Esophagus squamous epithelium (tissue), 5 donors: ENCODE data around the gene PTCH1. TPM values are rescaled to one million over a fixed set of nuclear protein-coding genes. Genes with fewer than 3 reads are reported as not detected.

ENCODE experiments used
- DNase-seq: peaks from one replicate; lab custom pipeline; 2025; lab: John Stamatoyannopoulos, UW
- H3K27ac ChIP-seq, 4 donors: fragments of 200-600 bp; sonication (generic); one replicate each; pipeline ENCODE4 v1.5.1; 2016 to 2019; ENCODE audit warnings: mild to moderate bottlenecking in 1 of 4
- H3K27me3 ChIP-seq, 4 donors: fragments of 200-600 bp; sonication (generic); 1 replicate in 3 of 4; 2 replicates in 1 of 4; pipeline versions ENCODE4 v1.5.1 to v1.6.0; 2017 to 2021; ENCODE audit warnings: antibody characterized with exemption in 1 of 4
- H3K36me3 ChIP-seq, 3 donors: fragments of 200-600 bp; sonication (generic); one replicate each; pipeline ENCODE4 v1.5.1; 2016 to 2019
- H3K4me1 ChIP-seq, 3 donors: fragments of 200-600 bp; sonication (generic); one replicate each; pipeline ENCODE4 v1.5.1; 2017 to 2019
- H3K4me3 ChIP-seq, 4 donors: fragments of 200-600 bp; sonication (generic); 1 replicate in 3 of 4; 2 replicates in 1 of 4; pipeline ENCODE4 v1.5.1; 2016 to 2019; ENCODE audit warnings: mild to moderate bottlenecking in 2 of 4, moderate library complexity in 1 of 4
- H3K9me3 ChIP-seq, 3 donors: fragments of 200-600 bp; sonication (generic); one replicate each; pipeline ENCODE4 v1.5.1; 2016 to 2019
- POLR2A ChIP-seq, 4 donors: fragments of 450-650 bp; IDR thresholded peaks; one replicate each; pipeline ENCODE4 v1.6.1; 2017; ENCODE audit warnings: antibody characterized with exemption in 4 of 4, mild to moderate bottlenecking in 4 of 4, moderate library complexity in 3 of 4
- whole genome bisulfite sequencing, 2 donors: methylation state at CpG; one replicate each; pipeline ENCODE4 v1.1.5; 2018; 5-methylcytosine and 5-hydroxymethylcytosine counted together
- intact Hi-C: fragments of 100-400 bp; cut with DNase I; formaldehyde crosslinking; loops from one replicate; pipeline ENCODE4 v1.15.0; 2022
- total RNA-seq, 4 donors: library from RNA; depleted of rRNA; stranded (reverse); fragments of >200 nt; gene quantifications; one replicate each; pipeline ENCODE4 v1.1.0, GENCODE V29; 2016
- TF ChIP-seq, protein P1 (sequence below), 6 experiments: fragments of 450-650 bp in 4 of 6; fragments of 200-600 bp in 2 of 6; sonication (generic) in 2 of 6; IDR thresholded peaks; one replicate each; pipeline ENCODE4 v1.5.1; 2016 to 2019; ENCODE audit warnings: antibody characterized with exemption in 6 of 6, mild to moderate bottlenecking in 4 of 6, moderate library complexity in 4 of 6
- donor health status: DM: yes; HTN: yes; CAD: no.

PTCH1 gene
- total RNA-seq, 4 donors from 2014 or later: 1.9 to 11.6 (median 3.5) TPM

DNA sequence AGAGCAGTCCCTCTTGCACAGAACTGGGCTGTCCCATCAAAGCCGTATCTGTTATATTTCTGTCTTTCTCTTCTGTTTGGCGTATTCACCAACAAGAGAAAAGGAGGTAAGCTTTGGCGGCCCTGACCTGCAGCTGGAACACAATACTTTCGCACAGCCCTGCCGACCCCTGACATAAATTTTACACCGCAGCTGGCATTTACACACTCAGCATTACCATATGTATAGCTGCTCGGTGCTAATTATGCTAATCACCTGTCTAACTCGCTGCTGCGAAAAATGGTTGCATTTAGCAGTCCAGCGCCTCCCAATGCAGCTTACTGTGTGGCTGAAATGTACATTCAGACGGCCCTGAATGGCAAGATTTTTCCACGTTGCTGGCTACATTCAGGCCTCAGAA is 20.8 kb downstream of the PTCH1 start:
- Histone ChIP-seq H3K4me1 (peaks cover 0 to 59% (median 18%) of the 10 kb centered on the region in 3 donors), H3K36me3 (no peaks in the 10 kb centered on the region), H3K9me3 (no peaks in the 10 kb centered on the region), H3K27me3 (no peaks in the 10 kb centered on the region), H3K27ac (no peak overlapping the region), H3K4me3 (no peak overlapping the region)
- WGBS, 2 donors: 83 to 84% methylated on average over 11 to 12 of the region's 12 CpGs
- DNase-seq: no peak
- TF ChIP-seq, protein P1, sequence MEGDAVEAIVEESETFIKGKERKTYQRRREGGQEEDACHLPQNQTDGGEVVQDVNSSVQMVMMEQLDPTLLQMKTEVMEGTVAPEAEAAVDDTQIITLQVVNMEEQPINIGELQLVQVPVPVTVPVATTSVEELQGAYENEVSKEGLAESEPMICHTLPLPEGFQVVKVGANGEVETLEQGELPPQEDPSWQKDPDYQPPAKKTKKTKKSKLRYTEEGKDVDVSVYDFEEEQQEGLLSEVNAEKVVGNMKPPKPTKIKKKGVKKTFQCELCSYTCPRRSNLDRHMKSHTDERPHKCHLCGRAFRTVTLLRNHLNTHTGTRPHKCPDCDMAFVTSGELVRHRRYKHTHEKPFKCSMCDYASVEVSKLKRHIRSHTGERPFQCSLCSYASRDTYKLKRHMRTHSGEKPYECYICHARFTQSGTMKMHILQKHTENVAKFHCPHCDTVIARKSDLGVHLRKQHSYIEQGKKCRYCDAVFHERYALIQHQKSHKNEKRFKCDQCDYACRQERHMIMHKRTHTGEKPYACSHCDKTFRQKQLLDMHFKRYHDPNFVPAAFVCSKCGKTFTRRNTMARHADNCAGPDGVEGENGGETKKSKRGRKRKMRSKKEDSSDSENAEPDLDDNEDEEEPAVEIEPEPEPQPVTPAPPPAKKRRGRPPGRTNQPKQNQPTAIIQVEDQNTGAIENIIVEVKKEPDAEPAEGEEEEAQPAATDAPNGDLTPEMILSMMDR (IDR thresholded peaks at IDR 0.05): no peak
- TF ChIP-seq POLR2A (IDR thresholded peaks at IDR 0.05): no peak
- intact Hi-C loops: no loop called here

GRCh38 chr9:95495529-95495928 is 21.2 kb downstream of the PTCH1 start:
- DNase-seq: no peak
- H3K36me3 ChIP-seq: no peaks in the 10 kb centered on the region

GRCh38 chr9:95494416-95495371 is 22.1 kb downstream of the PTCH1 start:
- peaks cover 0 to 46% (median 18%) of the 10 kb centered on the region in 3 donors for H3K4me1 ChIP-seq
- intact Hi-C loops: no loop called here
- 42 to 67% methylated on average over 13 to 22 of the region's 29 CpGs for WGBS, 2 donors
- no peaks in the 10 kb centered on the region for H3K9me3 ChIP-seq
- no peak for DNase-seq
- peak overlapping the region in 2 of 4 donors; percentile 16 to 50 for H3K4me3 ChIP-seq
- TF ChIP-seq POLR2A (IDR thresholded peaks at IDR 0.05): peak in 1 of 4 donors; percentile 12
- TF ChIP-seq, protein P1 (IDR thresholded peaks at IDR 0.05): no peak
- H3K36me3 ChIP-seq: no peaks in the 10 kb centered on the region
- no peaks in the 10 kb centered on the region for H3K27me3 ChIP-seq
- peak overlapping the region; percentile 4 to 68 (median 62) for H3K27ac ChIP-seq

More at GRCh38 chr9:95495529-95495928, 21.2 kb downstream of the PTCH1 start:
- intact Hi-C loops: no loop called here
- Histone ChIP-seq H3K9me3 (no peaks in the 10 kb centered on the region), H3K4me1 (peaks cover 0 to 54% (median 18%) of the 10 kb centered on the region in 3 donors), H3K4me3 (no peak overlapping the region), H3K27me3 (no peaks in the 10 kb centered on the region), H3K27ac (peak overlapping the region in 1 of 4 donors; percentile 65)
- 70 to 88% methylated on average over 3 of the region's 3 CpGs for WGBS, 2 donors
- TF ChIP-seq, protein P1 (IDR thresholded peaks at IDR 0.05): no peak
- TF ChIP-seq POLR2A (IDR thresholded peaks at IDR 0.05): no peak

DNA sequence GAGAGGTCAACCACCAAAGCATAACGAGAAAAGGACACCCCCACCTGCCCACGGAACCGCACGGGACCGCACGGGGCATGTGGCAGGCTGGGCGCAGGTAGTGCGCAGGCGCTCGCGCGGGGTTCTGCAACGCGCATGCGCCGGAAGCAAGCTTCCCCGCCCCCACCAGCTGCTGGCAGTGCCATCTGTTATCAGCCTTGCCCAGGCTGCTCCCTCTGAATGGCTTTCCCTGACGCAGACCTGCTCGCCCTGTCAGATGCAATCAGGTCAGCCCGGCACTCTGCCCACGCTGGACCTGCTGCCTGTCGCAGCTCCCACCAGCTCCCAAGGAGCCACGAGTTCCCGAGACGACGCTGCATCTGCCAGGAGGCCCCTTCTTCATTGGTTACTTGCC is 22.8 kb downstream of the PTCH1 start:
- H3K4me3 ChIP-seq: peak overlapping the region in 2 of 4 donors; percentile 16 to 50
- intact Hi-C loops: no loop called here
- H3K4me1 ChIP-seq: peaks cover 0 to 39% (median 15%) of the 10 kb centered on the region in 3 donors
- TF ChIP-seq, protein P1 (IDR thresholded peaks at IDR 0.05): no peak
- TF ChIP-seq POLR2A (IDR thresholded peaks at IDR 0.05): no peak
- WGBS, 2 donors: 53 to 83% methylated on average over 6 to 24 of the region's 26 CpGs
- no peaks in the 10 kb centered on the region for H3K36me3 ChIP-seq
- no peaks in the 10 kb centered on the region for H3K9me3 ChIP-seq
- DNase-seq: no peak
- H3K27me3 ChIP-seq: no peaks in the 10 kb centered on the region
- H3K27ac ChIP-seq: peak overlapping the region in 3 of 4 donors; percentile 59 to 68 (median 65)

- Histone ChIP-seq H3K27me3 (no peaks in the 10 kb centered on the region), H3K9me3 (no peaks in the 10 kb centered on the region), H3K36me3 (no peaks in the 10 kb centered on the region), H3K4me3 (no peak overlapping the region), H3K4me1 (peaks cover 0 to 33% (median 12%) of the 10 kb centered on the region in 3 donors), H3K27ac (no peak overlapping the region)
- WGBS, 2 donors: 78 to 90% methylated on average over 5 of the region's 5 CpGs
- intact Hi-C loops: no loop called here
- TF ChIP-seq, protein P1 (IDR thresholded peaks at IDR 0.05): no peak
- no peak for TF ChIP-seq POLR2A (IDR thresholded peaks at IDR 0.05)
- no peak for DNase-seq
Observed at GRCh38 chr9:95493402-95493801, 23.4 kb downstream of the PTCH1 start.
